Activated CD8-positive, alpha-beta T cell treated with anti-CD3 and anti-CD28 coated beads for 36 hours (primary cell): ENCODE results near the gene ALKBH1. TPM values are rescaled to one million over a fixed set of nuclear protein-coding genes. Genes with fewer than 3 reads are reported as not detected.

Source experiments
- ATAC-seq: fragments of 200-7000 bp; cut with Tn5 transposase; one replicate; pipeline ENCODE4 v1.10.0; 2021; ENCODE audit warnings: mild to moderate bottlenecking, moderate library complexity
- CTCF ChIA-PET: fragments of 350-600 bp; sonication (Branson Sonifier 250); formaldehyde crosslinking; loops from one replicate; lab custom pipeline; 2021; ENCODE audit warnings: antibody characterized with exemption; lab: Charles Lee
- POLR2A ChIA-PET: fragments of 350-600 bp; sonication (Branson Sonifier 250); formaldehyde crosslinking; loops from one replicate; lab custom pipeline; 2021; ENCODE audit warnings: antibody characterized with exemption; lab: Charles Lee
- DNase-seq: peaks from one replicate; pipeline ENCODE4 v3.0.0-alpha.2; 2020
- H3K27ac Mint-ChIP-seq: one replicate; pipeline ENCODE4 v1.8.0; 2021; ENCODE audit warnings: mild to moderate bottlenecking, mixed read lengths
- H3K27me3 Mint-ChIP-seq: one replicate; pipeline ENCODE4 v1.8.0; 2021; ENCODE audit warnings: mixed read lengths
- H3K36me3 Mint-ChIP-seq: one replicate; pipeline ENCODE4 v1.8.0; 2021; ENCODE audit warnings: low read depth, mixed read lengths
- H3K4me1 Mint-ChIP-seq: one replicate; pipeline ENCODE4 v1.8.0; 2021; ENCODE audit warnings: low read depth, mixed read lengths
- H3K4me3 Mint-ChIP-seq: one replicate; pipeline ENCODE4 v1.8.0; 2021; ENCODE audit warnings: mild to moderate bottlenecking, moderate library complexity, mixed read lengths
- H3K9me3 Mint-ChIP-seq: one replicate; pipeline ENCODE4 v1.8.0; 2021; ENCODE audit warnings: mixed read lengths
- intact Hi-C: fragments of 100-400 bp; cut with micrococcal nuclease; formaldehyde crosslinking; loops from one replicate; pipeline ENCODE4 v1.10.0; 2022
- total RNA-seq, 2 experiments: library from RNA; stranded (reverse); gene quantifications; one replicate each; pipeline ENCODE4 v1.2.3, GENCODE V29; 2021
- TF ChIP-seq, protein P1 (sequence below): fragments of 200-600 bp; IDR thresholded peaks from one replicate; pipeline ENCODE4 v1.8.0; 2022; ENCODE audit warnings: antibody characterized with exemption, mild to moderate bottlenecking

ALKBH1 gene
- total RNA-seq, 2 experiments from 2014 or later = 16.3 to 18.0 TPM

DNA sequence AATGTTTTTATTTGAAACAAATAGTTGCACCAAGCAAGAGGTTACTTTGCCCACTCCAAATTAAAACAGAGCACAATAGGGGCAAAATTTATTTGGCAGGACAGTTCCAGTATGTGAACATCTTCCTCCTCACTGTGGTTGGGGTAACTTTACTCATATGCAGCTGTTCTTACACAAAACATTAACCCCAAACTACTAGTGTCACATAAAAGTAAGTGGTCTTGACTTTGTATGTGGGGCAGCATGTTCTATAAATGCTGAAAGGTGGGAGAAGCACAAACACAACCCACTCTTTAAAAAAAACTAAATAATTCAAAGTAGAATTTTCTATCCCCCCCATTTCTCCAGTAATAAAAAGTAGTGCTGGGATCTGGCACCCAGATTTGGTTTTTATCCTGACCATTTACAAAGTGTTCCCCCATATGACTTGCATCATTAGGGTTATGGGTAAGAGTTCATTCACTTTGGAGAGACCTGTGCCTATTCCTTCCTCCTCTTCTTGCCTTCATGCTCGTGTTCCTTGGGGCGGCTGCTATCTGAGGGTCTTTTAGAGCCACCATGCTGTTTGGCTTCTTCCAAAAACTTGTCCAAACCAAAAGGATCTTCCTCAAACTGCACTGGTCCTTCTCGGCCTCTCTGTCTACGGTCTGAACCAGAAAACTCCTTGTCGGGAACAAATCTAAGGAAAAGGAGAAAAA, 9.9 kb upstream of the ALKBH1 start:
- no peaks in the 10 kb centered on the region for H3K27me3 Mint-ChIP-seq
- TF ChIP-seq, protein P1, sequence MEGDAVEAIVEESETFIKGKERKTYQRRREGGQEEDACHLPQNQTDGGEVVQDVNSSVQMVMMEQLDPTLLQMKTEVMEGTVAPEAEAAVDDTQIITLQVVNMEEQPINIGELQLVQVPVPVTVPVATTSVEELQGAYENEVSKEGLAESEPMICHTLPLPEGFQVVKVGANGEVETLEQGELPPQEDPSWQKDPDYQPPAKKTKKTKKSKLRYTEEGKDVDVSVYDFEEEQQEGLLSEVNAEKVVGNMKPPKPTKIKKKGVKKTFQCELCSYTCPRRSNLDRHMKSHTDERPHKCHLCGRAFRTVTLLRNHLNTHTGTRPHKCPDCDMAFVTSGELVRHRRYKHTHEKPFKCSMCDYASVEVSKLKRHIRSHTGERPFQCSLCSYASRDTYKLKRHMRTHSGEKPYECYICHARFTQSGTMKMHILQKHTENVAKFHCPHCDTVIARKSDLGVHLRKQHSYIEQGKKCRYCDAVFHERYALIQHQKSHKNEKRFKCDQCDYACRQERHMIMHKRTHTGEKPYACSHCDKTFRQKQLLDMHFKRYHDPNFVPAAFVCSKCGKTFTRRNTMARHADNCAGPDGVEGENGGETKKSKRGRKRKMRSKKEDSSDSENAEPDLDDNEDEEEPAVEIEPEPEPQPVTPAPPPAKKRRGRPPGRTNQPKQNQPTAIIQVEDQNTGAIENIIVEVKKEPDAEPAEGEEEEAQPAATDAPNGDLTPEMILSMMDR = no peak
- ChIA-PET CTCF (interaction anchor here (0.9 kb wide), 1 partner anchor 9 kb away, joined by 3 read pairs; no protein-coding TSS in a partner anchor), POLR2A (no interaction called here)
- H3K27ac Mint-ChIP-seq = peak overlapping the region; percentile 43
- H3K36me3 Mint-ChIP-seq = peaks cover 54% of the 10 kb centered on the region
- H3K4me3 Mint-ChIP-seq = no peak overlapping the region
- no peaks in the 10 kb centered on the region for H3K9me3 Mint-ChIP-seq
- intact Hi-C loops = no loop called here
- H3K4me1 Mint-ChIP-seq = peaks cover 22% of the 10 kb centered on the region
- DNase-seq (no peak), ATAC-seq (no peak)

- TF ChIP-seq, protein P1 = no peak
- peak; percentile 47 for DNase-seq
- intact Hi-C loops = no loop called here
- Mint-ChIP-seq H3K4me3 (peak overlapping the region; percentile 9), H3K4me1 (peaks cover 31% of the 10 kb centered on the region), H3K9me3 (no peaks in the 10 kb centered on the region), H3K27ac (peak overlapping the region; percentile 84), H3K36me3 (peaks cover 47% of the 10 kb centered on the region), H3K27me3 (no peaks in the 10 kb centered on the region)
- ChIA-PET CTCF (no interaction called here), POLR2A (interaction anchor here (0.6 to 0.9 kb wide), 2 partner anchors 9 to 904 kb away, joined by 3 to 7 read pairs; no protein-coding TSS in a partner anchor)
- peak; percentile 67 for ATAC-seq
Observed at GRCh38 chr14:77714926-77715325, 7.1 kb upstream of the ALKBH1 start.

GRCh38 chr14:77710364-77710763, 2.5 kb upstream of the ALKBH1 start:
- intact Hi-C loops = no loop called here
- H3K4me3 Mint-ChIP-seq = peak overlapping the region; percentile 26
- POLR2A ChIA-PET = interaction anchor here (0.6 to 1.3 kb wide), 3 partner anchors 9 to 252 kb away, joined by 3 to 6 read pairs (median 3); no protein-coding TSS in a partner anchor
- CTCF ChIA-PET = interaction anchor here (1.7 kb wide), 1 partner anchor 251 kb away, joined by 7 read pairs; no protein-coding TSS in a partner anchor
- H3K9me3 Mint-ChIP-seq = no peaks in the 10 kb centered on the region
- TF ChIP-seq, protein P1 = no peak
- ATAC-seq (no peak), DNase-seq (no peak)
- peaks cover 41% of the 10 kb centered on the region for H3K36me3 Mint-ChIP-seq
- peaks cover 50% of the 10 kb centered on the region for H3K4me1 Mint-ChIP-seq
- H3K27me3 Mint-ChIP-seq = no peaks in the 10 kb centered on the region
- peak overlapping the region; percentile 91 for H3K27ac Mint-ChIP-seq

GRCh38 chr14:77709412-77709811, 1.6 kb upstream of the ALKBH1 start:
- H3K9me3 Mint-ChIP-seq = no peaks in the 10 kb centered on the region
- CTCF ChIA-PET = interaction anchor here (1.4 kb wide), 1 partner anchor 10 kb away, joined by 3 read pairs; no protein-coding TSS in a partner anchor
- H3K27me3 Mint-ChIP-seq = no peaks in the 10 kb centered on the region

More at GRCh38 chr14:77709412-77709811, 1.6 kb upstream of the ALKBH1 start:
- ATAC-seq = no peak
- peak overlapping the region; percentile 91 for H3K27ac Mint-ChIP-seq
- H3K36me3 Mint-ChIP-seq = peaks cover 34% of the 10 kb centered on the region
- DNase-seq = no peak
- intact Hi-C loops = loop anchor here (5.0 kb wide), 1 partner anchor 252 kb away; the partner anchor contains the start of genes AHSA1 and VIPAS39
- POLR2A ChIA-PET = interaction anchor here (0.9 to 2.2 kb wide), 3 partner anchors 9 to 251 kb away, joined by 3 to 9 read pairs (median 6); no protein-coding TSS in a partner anchor
- H3K4me1 Mint-ChIP-seq = peaks cover 47% of the 10 kb centered on the region
- TF ChIP-seq, protein P1 = no peak
- peak overlapping the region; percentile 84 for H3K4me3 Mint-ChIP-seq
